Adipocyte (in vitro differentiated cells): ENCODE results near the gene STRN4.

Source experiments
- DNase-seq: peaks from one replicate; pipeline ENCODE4 v3.0.0-alpha.2; 2015; ENCODE audit warnings: low read depth
- H3K27me3 ChIP-seq: replicated peaks from 2 replicates; pipeline ENCODE4 v1.7.0; 2013; ENCODE audit warnings: mild to moderate bottlenecking, low read length, moderate library complexity; ENCODE audit not compliant: control insufficient read depth, insufficient read depth
- H3K36me3 ChIP-seq: 2 replicates; pipeline ENCODE4 v1.7.0; 2013; ENCODE audit warnings: low read length, mild to moderate bottlenecking, moderate library complexity; ENCODE audit not compliant: control insufficient read depth, insufficient read depth, severe bottlenecking
- H3K4me1 ChIP-seq: 2 replicates; pipeline ENCODE4 v1.7.0; 2013; ENCODE audit warnings: mild to moderate bottlenecking, low read length, moderate library complexity; ENCODE audit not compliant: control insufficient read depth, insufficient read depth
- H3K4me3 ChIP-seq: 2 replicates; pipeline ENCODE4 v1.7.0; 2013; ENCODE audit warnings: mild to moderate bottlenecking, low read length, moderate library complexity
- H3K9ac ChIP-seq: 2 replicates; pipeline ENCODE4 v1.7.0; 2013; ENCODE audit warnings: mild to moderate bottlenecking, low read length, moderate library complexity
- H3K9me3 ChIP-seq: 2 replicates; pipeline ENCODE4 v1.7.0; 2013; ENCODE audit warnings: mild to moderate bottlenecking, low read length, moderate library complexity; ENCODE audit not compliant: control insufficient read depth

STRN4 gene, protein sequence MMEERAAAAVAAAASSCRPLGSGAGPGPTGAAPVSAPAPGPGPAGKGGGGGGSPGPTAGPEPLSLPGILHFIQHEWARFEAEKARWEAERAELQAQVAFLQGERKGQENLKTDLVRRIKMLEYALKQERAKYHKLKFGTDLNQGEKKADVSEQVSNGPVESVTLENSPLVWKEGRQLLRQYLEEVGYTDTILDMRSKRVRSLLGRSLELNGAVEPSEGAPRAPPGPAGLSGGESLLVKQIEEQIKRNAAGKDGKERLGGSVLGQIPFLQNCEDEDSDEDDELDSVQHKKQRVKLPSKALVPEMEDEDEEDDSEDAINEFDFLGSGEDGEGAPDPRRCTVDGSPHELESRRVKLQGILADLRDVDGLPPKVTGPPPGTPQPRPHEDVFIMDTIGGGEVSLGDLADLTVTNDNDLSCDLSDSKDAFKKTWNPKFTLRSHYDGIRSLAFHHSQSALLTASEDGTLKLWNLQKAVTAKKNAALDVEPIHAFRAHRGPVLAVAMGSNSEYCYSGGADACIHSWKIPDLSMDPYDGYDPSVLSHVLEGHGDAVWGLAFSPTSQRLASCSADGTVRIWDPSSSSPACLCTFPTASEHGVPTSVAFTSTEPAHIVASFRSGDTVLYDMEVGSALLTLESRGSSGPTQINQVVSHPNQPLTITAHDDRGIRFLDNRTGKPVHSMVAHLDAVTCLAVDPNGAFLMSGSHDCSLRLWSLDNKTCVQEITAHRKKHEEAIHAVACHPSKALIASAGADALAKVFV

DNA sequence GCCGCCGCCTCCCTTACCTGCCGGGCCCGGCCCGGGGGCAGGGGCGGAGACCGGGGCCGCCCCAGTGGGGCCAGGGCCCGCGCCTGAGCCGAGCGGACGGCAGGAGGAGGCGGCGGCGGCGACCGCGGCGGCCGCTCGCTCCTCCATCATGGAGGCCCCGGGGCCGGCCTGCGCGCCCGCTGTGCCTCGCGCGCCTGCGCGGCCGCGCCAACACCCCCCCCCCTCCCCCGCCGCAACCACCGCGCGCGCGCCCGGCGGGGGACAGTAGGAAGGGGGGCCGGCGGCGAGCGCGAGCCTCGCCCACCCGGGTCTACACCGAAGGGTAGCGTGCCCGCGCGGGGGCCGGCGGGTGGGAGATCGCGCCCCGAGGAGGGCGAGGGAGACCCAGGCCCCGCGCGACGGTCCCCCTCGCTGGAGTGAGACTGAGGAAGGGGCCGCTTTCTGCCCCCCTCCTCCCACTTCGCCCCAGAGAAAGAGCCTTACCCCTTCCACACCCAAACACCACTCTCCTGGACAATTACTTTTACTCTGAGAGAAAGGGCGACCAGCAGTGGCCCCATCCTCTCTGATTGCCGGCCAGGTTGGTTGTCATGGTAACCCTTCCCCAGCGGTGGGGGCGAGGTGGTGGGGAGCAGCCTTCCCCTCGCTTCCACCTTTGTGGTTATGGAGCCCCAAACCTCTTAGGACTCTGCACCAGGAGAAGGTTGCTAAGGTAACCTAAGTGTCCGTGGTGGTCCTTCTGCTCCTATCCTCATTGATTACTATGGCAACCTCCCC, at the start of gene STRN4:
Gene STRN4 (minus strand): TSS at position 170 of the 777 bp plus-strand sequence. CDS start 20 bp downstream, at position 150.
- peak within 1 kb of the TSS; percentile 95 for H3K9ac ChIP-seq
- peak within 1 kb of the TSS; percentile 95 for H3K4me3 ChIP-seq
- H3K9me3 ChIP-seq = no peaks in the 10 kb centered on the region
- H3K4me1 ChIP-seq = peaks cover 17% of the 10 kb centered on the region
- H3K27me3 ChIP-seq = no peaks in the 10 kb centered on the region
- peaks cover 5% of the 10 kb centered on the region for H3K36me3 ChIP-seq
- peak; percentile 89 for DNase-seq

DNA sequence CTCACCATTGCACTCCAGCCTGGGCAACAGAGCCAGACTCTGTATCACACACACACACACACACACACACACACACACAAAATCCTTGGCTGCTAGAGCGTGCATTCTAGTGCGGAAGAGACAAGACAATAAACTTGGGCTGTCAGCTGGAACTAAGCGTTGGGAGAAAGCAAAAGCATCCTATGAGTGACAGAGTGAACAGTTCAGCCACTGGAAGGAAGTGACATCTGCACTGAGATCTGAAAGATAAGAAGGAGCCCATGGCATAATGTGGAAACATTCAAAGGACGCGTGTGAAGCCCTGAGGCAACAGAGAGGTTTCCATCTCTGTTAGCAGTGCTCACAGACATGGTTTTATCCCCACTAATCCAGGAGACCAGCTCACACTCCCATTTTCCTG, 45.7 kb upstream of the STRN4 start:
- Histone ChIP-seq H3K9ac (no peak overlapping the region), H3K36me3 (no peaks in the 10 kb centered on the region), H3K9me3 (no peaks in the 10 kb centered on the region), H3K4me1 (peaks cover 29% of the 10 kb centered on the region), H3K27me3 (no peaks in the 10 kb centered on the region), H3K4me3 (no peak overlapping the region)
- DNase-seq = no peak

DNA sequence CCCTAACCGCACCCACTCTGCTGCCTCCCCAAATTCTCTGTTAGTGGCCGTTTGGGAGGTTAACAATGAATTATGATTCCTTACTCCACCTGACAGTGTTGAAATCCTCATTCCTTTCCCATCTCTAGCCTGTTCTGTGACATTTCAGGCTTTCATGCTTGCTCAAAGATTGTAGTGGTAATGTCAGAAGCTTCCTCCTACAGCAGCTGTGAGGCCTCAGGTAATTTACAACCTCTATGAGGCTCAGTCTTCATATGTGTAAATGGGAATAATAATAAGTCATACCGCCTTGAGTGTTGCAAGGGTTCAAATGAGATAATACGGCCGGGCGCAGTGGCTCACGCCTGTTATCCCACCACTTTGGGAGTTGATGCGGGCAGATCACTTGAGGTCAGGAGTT, 43.1 kb upstream of the STRN4 start:
- Histone ChIP-seq H3K4me3 (no peak overlapping the region), H3K4me1 (peaks cover 25% of the 10 kb centered on the region), H3K9me3 (no peaks in the 10 kb centered on the region), H3K36me3 (peaks cover 11% of the 10 kb centered on the region), H3K9ac (no peak overlapping the region), H3K27me3 (no peaks in the 10 kb centered on the region)
- DNase-seq = no peak

DNA sequence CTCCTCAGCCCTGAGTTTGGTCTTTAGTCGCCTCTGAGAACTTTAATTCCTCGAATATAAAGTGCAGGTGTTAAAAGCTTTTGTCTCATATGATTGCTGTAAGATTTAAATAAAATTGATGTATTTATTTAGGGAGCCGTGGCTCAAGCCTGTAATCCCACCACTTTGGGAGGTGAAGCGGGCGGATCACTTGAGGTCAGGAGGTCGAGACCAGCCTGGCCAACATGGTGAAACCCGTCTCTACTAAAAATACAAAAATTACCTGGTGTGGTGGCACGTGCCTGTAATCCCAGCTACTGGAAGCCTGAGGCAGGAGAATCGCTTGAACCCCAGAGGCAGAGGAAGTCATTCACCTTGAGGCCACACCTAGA, 42.7 kb upstream of the STRN4 start:
- H3K9me3 ChIP-seq = no peaks in the 10 kb centered on the region
- H3K4me1 ChIP-seq = peaks cover 29% of the 10 kb centered on the region
- no peak overlapping the region for H3K9ac ChIP-seq
- H3K27me3 ChIP-seq = no peaks in the 10 kb centered on the region
- peaks cover 14% of the 10 kb centered on the region for H3K36me3 ChIP-seq
- no peak for DNase-seq
- H3K4me3 ChIP-seq = peak overlapping the region; percentile 53

DNA sequence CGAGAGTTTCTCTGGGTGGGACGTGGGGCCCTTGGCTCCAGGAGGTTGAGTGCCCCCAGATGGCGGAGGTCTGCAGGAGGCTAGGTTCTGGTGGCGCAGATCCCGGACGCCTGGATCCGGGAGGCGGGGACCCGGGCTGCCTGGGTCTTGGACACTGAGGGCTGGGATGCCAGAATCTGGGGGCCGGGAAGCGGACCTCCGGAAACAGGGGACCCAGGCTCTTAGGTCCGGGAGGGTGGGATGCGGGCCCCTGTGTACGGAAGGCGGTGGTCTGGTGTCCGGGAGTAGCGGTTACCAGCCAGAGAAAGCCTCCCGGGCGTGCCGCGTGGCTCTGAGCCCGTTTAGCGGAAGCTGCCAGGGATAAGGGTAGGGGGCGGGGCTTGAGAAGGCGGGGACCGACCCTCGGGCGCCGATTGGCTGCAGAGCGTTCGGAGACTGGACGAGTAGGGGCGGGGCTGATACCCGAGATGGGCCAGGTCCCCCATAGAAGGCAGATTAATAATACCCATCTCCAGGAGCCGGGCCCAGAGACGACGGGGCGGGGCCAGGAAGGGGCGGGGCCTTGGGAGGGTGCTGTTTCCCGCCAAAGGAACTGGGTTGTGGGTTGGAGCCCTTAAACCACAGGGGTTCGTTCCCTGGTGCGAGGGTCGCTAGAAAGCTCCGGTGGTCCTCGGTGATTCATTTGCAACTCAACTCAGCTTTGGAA, 42.2 kb upstream of the STRN4 start, which contains the start of gene SLC1A5:
Gene SLC1A5 (minus strand): TSS at position 333 of the 706 bp plus-strand sequence. CDS start 629 bp downstream, outside the sequence.
- peak; percentile 99 for DNase-seq
- H3K4me3 ChIP-seq = peak within 1 kb of the TSS; percentile 99
- H3K27me3 ChIP-seq = no peaks in the 10 kb centered on the region
- peaks cover 31% of the 10 kb centered on the region for H3K4me1 ChIP-seq
- H3K9ac ChIP-seq = peak within 1 kb of the TSS; percentile 99
- peaks cover 19% of the 10 kb centered on the region for H3K36me3 ChIP-seq
- H3K9me3 ChIP-seq = no peaks in the 10 kb centered on the region

DNA sequence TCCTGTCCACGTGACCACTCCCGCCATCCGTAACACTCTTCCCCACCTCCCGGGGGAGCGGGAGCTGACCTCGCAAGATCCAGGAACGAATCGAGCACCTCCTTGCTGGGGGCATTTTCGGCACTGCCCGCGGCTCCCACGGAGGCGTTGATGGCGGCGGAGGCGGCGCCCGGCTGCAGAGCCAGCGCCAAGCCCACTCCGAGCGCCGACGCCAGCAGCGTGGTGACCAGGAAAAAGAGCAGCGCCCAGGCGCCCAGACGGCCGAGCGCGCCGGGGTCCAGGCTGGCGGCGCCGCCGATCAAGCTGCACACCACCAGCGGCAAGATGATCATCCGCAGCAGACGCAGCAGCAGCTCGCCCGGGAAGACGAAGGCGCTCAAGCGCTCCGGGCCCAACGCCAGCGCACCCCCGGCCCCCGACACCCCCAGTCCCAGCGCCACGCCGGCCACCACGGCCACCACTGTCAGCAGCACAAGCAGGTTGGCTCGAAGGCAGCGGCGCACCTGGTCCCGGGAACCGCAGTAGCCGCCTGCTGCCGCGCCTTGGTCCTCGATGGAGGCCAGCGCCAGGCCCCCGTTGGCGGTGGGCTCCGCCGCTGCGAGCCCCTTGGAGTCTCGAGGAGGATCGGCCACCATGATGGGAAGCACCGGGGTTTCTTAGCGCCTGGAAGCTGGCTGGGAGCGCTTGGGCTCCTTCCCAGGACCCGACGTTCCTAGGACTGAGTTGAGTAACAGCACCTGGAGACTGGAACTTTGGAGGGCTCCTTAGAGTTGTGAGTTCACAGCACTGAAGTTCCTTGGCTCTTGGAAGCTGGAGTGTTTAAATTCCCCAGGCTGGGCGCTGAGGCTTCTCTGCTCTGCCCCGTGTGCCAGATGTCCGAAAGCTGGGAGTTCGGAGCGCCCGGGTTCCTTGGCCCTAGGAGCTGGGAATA, 41.3 kb upstream of the STRN4 start:
- H3K36me3 ChIP-seq = peaks cover 27% of the 10 kb centered on the region
- H3K9me3 ChIP-seq = no peaks in the 10 kb centered on the region
- H3K9ac ChIP-seq = peak overlapping the region; percentile 99
- H3K4me1 ChIP-seq = peaks cover 31% of the 10 kb centered on the region
- no peaks in the 10 kb centered on the region for H3K27me3 ChIP-seq
- peak; percentile 79 for DNase-seq
- H3K4me3 ChIP-seq = peak overlapping the region; percentile 99

DNA sequence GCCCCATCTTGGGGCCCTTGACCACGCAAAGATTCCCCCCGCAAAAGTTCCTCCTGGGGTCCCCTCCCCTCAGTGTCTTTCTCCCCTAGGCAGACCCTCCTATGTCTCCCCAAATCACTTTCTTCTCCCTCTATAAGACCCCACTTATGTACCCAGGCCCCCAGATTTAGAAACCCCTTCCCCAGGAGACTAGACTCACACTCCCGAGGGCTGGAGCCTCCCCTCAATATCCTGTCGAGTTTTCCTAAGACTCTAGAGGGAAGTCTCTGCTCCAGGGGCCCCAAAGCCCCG, 40.7 kb upstream of the STRN4 start:
- Histone ChIP-seq H3K27me3 (no peaks in the 10 kb centered on the region), H3K9ac (peak overlapping the region; percentile 99), H3K4me1 (peaks cover 34% of the 10 kb centered on the region), H3K36me3 (peaks cover 33% of the 10 kb centered on the region), H3K9me3 (no peaks in the 10 kb centered on the region), H3K4me3 (peak overlapping the region; percentile 99)
- DNase-seq = no peak

DNA sequence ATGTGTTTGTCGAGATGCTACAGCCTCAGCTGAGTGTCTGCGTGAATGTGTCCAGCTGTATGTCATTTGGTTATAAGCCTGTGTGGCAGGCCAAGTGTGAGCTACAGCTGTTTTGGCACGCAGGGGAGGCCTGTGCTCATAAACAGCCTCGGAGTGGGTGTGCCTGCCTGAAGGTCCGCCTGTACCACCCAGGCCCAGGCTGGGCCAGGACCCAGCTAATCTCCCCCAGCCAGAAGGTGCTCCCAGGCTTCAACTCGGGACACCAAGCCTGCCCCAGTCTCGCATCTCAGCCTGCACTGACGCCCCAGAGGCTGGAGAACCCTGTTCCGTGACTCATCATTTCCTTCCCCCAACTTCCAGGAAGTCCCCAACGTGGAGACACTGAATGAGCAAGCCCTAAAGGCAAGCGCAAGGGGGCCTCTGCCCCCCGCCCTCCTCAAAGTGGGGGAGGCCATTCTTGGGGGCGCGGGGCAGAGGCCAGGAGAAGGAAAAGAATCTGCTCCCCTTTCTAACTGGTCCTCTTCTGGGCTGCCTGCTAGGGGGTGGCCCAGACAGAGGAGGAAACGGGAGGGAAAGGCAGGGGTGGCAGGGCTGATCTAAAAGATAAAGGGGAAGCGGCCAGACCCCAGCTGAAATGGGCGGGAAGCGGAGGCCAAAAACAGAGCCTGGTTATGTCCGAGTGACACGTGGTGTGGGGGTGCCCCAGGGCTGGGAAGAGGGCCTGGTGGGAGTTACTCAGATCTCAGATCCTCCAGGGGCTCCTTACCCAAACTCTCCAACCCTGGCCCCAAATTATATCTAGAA, 40.2 kb upstream of the STRN4 start:
- Histone ChIP-seq H3K4me1 (peaks cover 34% of the 10 kb centered on the region), H3K36me3 (peaks cover 39% of the 10 kb centered on the region), H3K9me3 (no peaks in the 10 kb centered on the region), H3K9ac (peak overlapping the region; percentile 99), H3K27me3 (no peaks in the 10 kb centered on the region), H3K4me3 (peak overlapping the region; percentile 99)
- peak; percentile 86 for DNase-seq

DNA sequence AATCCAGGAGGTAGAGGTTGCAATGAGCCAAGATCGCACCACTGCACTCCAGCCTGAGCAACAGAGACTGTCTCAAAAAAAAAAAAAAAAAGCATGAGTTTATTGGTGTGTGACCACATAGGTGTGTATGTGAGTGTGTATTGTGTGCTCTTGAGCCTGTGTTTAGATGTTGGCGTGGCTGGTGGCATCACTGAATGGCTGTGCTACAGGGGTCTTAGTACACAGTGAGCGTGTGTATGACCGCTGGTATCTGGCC, 39.7 kb upstream of the STRN4 start:
- DNase-seq = no peak
- H3K4me1 ChIP-seq = peaks cover 37% of the 10 kb centered on the region
- peaks cover 40% of the 10 kb centered on the region for H3K36me3 ChIP-seq
- H3K9ac ChIP-seq = peak overlapping the region; percentile 99
- no peaks in the 10 kb centered on the region for H3K27me3 ChIP-seq
- peak overlapping the region; percentile 99 for H3K4me3 ChIP-seq
- no peaks in the 10 kb centered on the region for H3K9me3 ChIP-seq
